Head of caudate nucleus (tissue), 42 donors: ENCODE measurements around the gene TOPBP1.
"Not testable (repeated sequence)": the region's sequence is repeated elsewhere in the genome, so short reads cannot be mapped to it uniquely, and the experiment has no call there.

Source experiments
- DNase-seq, 42 donors: peaks; one replicate each; pipeline versions ENCODE4 v3.0.0 to v3.0.0-alpha.2; 2020 to 2021; ENCODE audit warnings: mixed read lengths in 7 of 42
- intact Hi-C: fragments of 100-400 bp; cut with DNase I; formaldehyde crosslinking; loops from one replicate; pipeline ENCODE4 v1.15.0; 2022

TOPBP1 gene

GRCh38 chr3:133676336-133677118 is 14.8 kb upstream of the TOPBP1 start:
- peak in 4 of 42 donors; percentile 11 to 35 (median 20) for DNase-seq
- intact Hi-C loops = no loop called here

GRCh38 chr3:133675631-133676335 is 14.0 kb upstream of the TOPBP1 start:
- no peak for DNase-seq
- intact Hi-C loops = no loop called here

GRCh38 chr3:133674290-133674919 is 12.7 kb upstream of the TOPBP1 start:
- DNase-seq = peak in 34 of 42 donors; percentile 9 to 67 (median 38)
- intact Hi-C loops = no loop called here

- DNase-seq = no peak
- intact Hi-C loops = no loop called here
Observed at GRCh38 chr3:133673746-133674145, 12.0 kb upstream of the TOPBP1 start.

- intact Hi-C loops = no loop called here
Observed at GRCh38 chr3:133672461-133672860, 10.7 kb upstream of the TOPBP1 start.

GRCh38 chr3:133670525-133670995 is 8.8 kb upstream of the TOPBP1 start:
- no peak for DNase-seq
- intact Hi-C loops = no loop called here

More at GRCh38 chr3:133672461-133672860, 10.7 kb upstream of the TOPBP1 start:
- DNase-seq = no peak

- intact Hi-C loops = loop anchor here (10.0 kb wide), 1 partner anchor 85 kb away; no protein-coding TSS in a partner anchor
Observed at GRCh38 chr3:133669949-133670524, 8.3 kb upstream of the TOPBP1 start.

GRCh38 chr3:133667118-133667517 is 5.4 kb upstream of the TOPBP1 start:
- intact Hi-C loops = loop anchor here (10.0 kb wide), 1 partner anchor 88 kb away; no protein-coding TSS in a partner anchor
- no peak for DNase-seq

More at GRCh38 chr3:133669949-133670524, 8.3 kb upstream of the TOPBP1 start:
- no peak for DNase-seq

GRCh38 chr3:133665188-133665587 is 3.4 kb upstream of the TOPBP1 start:
- intact Hi-C loops = loop anchor here (10.0 kb wide), 1 partner anchor 90 kb away; no protein-coding TSS in a partner anchor
- DNase-seq = not testable (repeated sequence)

- peak in 22 of 42 donors; percentile 19 to 81 (median 46) for DNase-seq
- intact Hi-C loops = loop anchor here (10.0 kb wide), 1 partner anchor 91 kb away; no protein-coding TSS in a partner anchor
Observed at GRCh38 chr3:133663569-133664313, 2.0 kb upstream of the TOPBP1 start.

GRCh38 chr3:133662278-133662651 is 524 bp upstream of the TOPBP1 start:
- DNase-seq = peak in 18 of 42 donors; percentile 10 to 52 (median 37)
- intact Hi-C loops = loop anchor here (10.0 kb wide), 1 partner anchor 93 kb away; no protein-coding TSS in a partner anchor

- intact Hi-C loops = loop anchor here (10.0 kb wide), 1 partner anchor 95 kb away; no protein-coding TSS in a partner anchor
- no peak for DNase-seq
Observed at GRCh38 chr3:133659806-133660205, 1.9 kb downstream of the TOPBP1 start.

- DNase-seq = no peak
- intact Hi-C loops = no loop called here
Observed at GRCh38 chr3:133655731-133656515, 5.8 kb downstream of the TOPBP1 start.

GRCh38 chr3:133649486-133650068 is 12.2 kb downstream of the TOPBP1 start:
- intact Hi-C loops = no loop called here
- DNase-seq = peak in 5 of 42 donors; percentile 5 to 57 (median 13)

GRCh38 chr3:133644768-133645167 is 17.0 kb downstream of the TOPBP1 start:
- no peak for DNase-seq
- intact Hi-C loops = no loop called here

- intact Hi-C loops = no loop called here
- DNase-seq = no peak
Observed at GRCh38 chr3:133643611-133644010, 18.1 kb downstream of the TOPBP1 start.

- intact Hi-C loops = no loop called here
- no peak for DNase-seq
Observed at GRCh38 chr3:133641254-133641653, 20.5 kb downstream of the TOPBP1 start.
